HepG2 (cell line): Measurements from ENCODE around the gene RRP12. TPM values are rescaled to one million over a fixed set of nuclear protein-coding genes. Genes with fewer than 3 reads are reported as not detected.

Experiments used
- EP300 ChIP-seq, 3 experiments: sonication (generic) in 1 of 3; formaldehyde crosslinking in 1 of 3; IDR thresholded peaks; 2 replicates each; pipeline versions ENCODE4 v1.5.1 to v1.6.1; 2011 to 2020; ENCODE audit warnings: low read depth in 2 of 3, low read length in 2 of 3, borderline replicate concordance in 1 of 3, improper control_type of control experiment in 1 of 3, mild to moderate bottlenecking in 1 of 3, missing genetic modification reagents in 1 of 3, moderate library complexity in 1 of 3
- HDAC6 ChIP-seq: fragments of 200-600 bp; sonication (generic); IDR thresholded peaks from 2 replicates; pipeline ENCODE4 v1.7.0; 2017; ENCODE audit warnings: mild to moderate bottlenecking, antibody characterized with exemption, low read length, low read depth
- KAT2B ChIP-seq: fragments of 150-350 bp; IDR thresholded peaks from 2 replicates; pipeline ENCODE4 v1.6.1; 2014; ENCODE audit warnings: low read depth, low read length, borderline replicate concordance
- KDM1A ChIP-seq: IDR thresholded peaks from 2 replicates; pipeline ENCODE4 v1.6.1; 2016; ENCODE audit warnings: missing compliant biosample characterization
- KDM2A ChIP-seq: sonication (generic); formaldehyde crosslinking; IDR thresholded peaks from 2 replicates; pipeline ENCODE4 v1.4.0; 2020; ENCODE audit warnings: low read depth, missing genetic modification reagents, borderline replicate concordance
- MAFF ChIP-seq: IDR thresholded peaks from 2 replicates; pipeline ENCODE4 v1.6.1; 2011; ENCODE audit warnings: low read depth, low read length, improper control_type of control experiment
- MXI1 ChIP-seq: IDR thresholded peaks from 3 replicates; pipeline ENCODE4 v1.6.1; 2012; ENCODE audit warnings: low read depth, low read length, inconsistent platforms, borderline replicate concordance
- NCOA2 ChIP-seq: sonication (generic); formaldehyde crosslinking; IDR thresholded peaks from 2 replicates; pipeline ENCODE4 v1.8.0; 2022; ENCODE audit warnings: inconsistent platforms
- TARDBP ChIP-seq: sonication (generic); formaldehyde crosslinking; IDR thresholded peaks from 2 replicates; pipeline ENCODE4 v1.8.0; 2022; ENCODE audit warnings: mild to moderate bottlenecking, missing genetic modification reagents
- ZBTB25 ChIP-seq: IDR thresholded peaks from 2 replicates; pipeline ENCODE4 v1.6.1; 2018; ENCODE audit warnings: missing genetic modification reagents
- ZBTB7B ChIP-seq: sonication (generic); formaldehyde crosslinking; IDR thresholded peaks from 2 replicates; pipeline ENCODE4 v1.4.0; 2020; ENCODE audit warnings: missing genetic modification reagents
- ZEB1 ChIP-seq: IDR thresholded peaks from 2 replicates; pipeline ENCODE4 v1.6.1; 2012; ENCODE audit warnings: mild to moderate bottlenecking, low read depth, inconsistent platforms; ENCODE audit not compliant: insufficient replicate concordance
- ZFY ChIP-seq: sonication (generic); formaldehyde crosslinking; IDR thresholded peaks from 2 replicates; pipeline ENCODE4 v1.4.0; 2020; ENCODE audit warnings: missing genetic modification reagents
- ZMYM3 ChIP-seq: sonication (generic); formaldehyde crosslinking; IDR thresholded peaks from 2 replicates; pipeline ENCODE4 v1.5.1; 2020; ENCODE audit warnings: mild to moderate bottlenecking, missing genetic modification reagents
- ZNF124 ChIP-seq: sonication (generic); formaldehyde crosslinking; IDR thresholded peaks from 2 replicates; pipeline ENCODE4 v1.4.0; 2020; ENCODE audit warnings: missing genetic modification reagents
- ZNF253 ChIP-seq: sonication (generic); formaldehyde crosslinking; IDR thresholded peaks from 2 replicates; pipeline ENCODE4 v1.8.0; 2022; ENCODE audit warnings: mild to moderate bottlenecking, missing genetic modification reagents, borderline replicate concordance
- ZNF547 ChIP-seq: sonication (generic); formaldehyde crosslinking; IDR thresholded peaks from 2 replicates; pipeline ENCODE4 v1.5.1; 2020; ENCODE audit warnings: mild to moderate bottlenecking, missing genetic modification reagents
- ZNF713 ChIP-seq: sonication (generic); formaldehyde crosslinking; IDR thresholded peaks from 2 replicates; pipeline ENCODE4 v1.4.0; 2020; ENCODE audit warnings: mild to moderate bottlenecking, missing genetic modification reagents
- ZNF770 ChIP-seq: sonication (generic); formaldehyde crosslinking; IDR thresholded peaks from 2 replicates; pipeline ENCODE4 v1.5.0; 2020; ENCODE audit warnings: mild to moderate bottlenecking, missing genetic modification reagents
- ZNF772 ChIP-seq: sonication (generic); formaldehyde crosslinking; IDR thresholded peaks from 2 replicates; pipeline ENCODE4 v1.5.0; 2020; ENCODE audit warnings: mild to moderate bottlenecking, missing genetic modification reagents
- ZNF777 ChIP-seq: sonication (generic); formaldehyde crosslinking; IDR thresholded peaks from 2 replicates; pipeline ENCODE4 v1.4.0; 2020; ENCODE audit warnings: missing genetic modification reagents
- ZNF792 ChIP-seq: IDR thresholded peaks from 2 replicates; pipeline ENCODE4 v1.6.1; 2016
- polyA plus RNA-seq, 8 experiments: library from polyadenylated mRNA; depleted of rRNA in 3 of 8; stranded (reverse) in 7 of 8; unstranded in 1 of 8; fragments of >200 nt; fragmentation: Illumina TruSeq in 4 of 8; extraction: Trizol in 4 of 8; gene quantifications; 2 replicates each; pipeline versions ENCODE4 v1.2.1 to v1.2.3, GENCODE V29; 2011 to 2016; ENCODE audit warnings: low read depth in 4 of 8, missing spikeins in 1 of 8, mixed read lengths in 1 of 8; ENCODE audit not compliant: insufficient read depth in 1 of 8
- total RNA-seq, 5 experiments: library from RNA; depleted of rRNA; stranded (reverse); fragments of >200 nt; fragmentation: Illumina TruSeq; extraction: Trizol; gene quantifications; 2 replicates each; pipeline ENCODE4 v1.2.3, GENCODE V29; 2016; ENCODE audit warnings: low read depth in 1 of 5
- TF ChIP-seq, protein P1 (sequence below): sonication (generic); formaldehyde crosslinking; IDR thresholded peaks from 2 replicates; pipeline ENCODE4 v1.5.0; 2020; ENCODE audit warnings: missing genetic modification reagents, mild to moderate bottlenecking, borderline replicate concordance
- TF ChIP-seq, protein P2 (sequence below): IDR thresholded peaks from 2 replicates; pipeline ENCODE4 v1.6.1; 2016

RRP12 gene
- total and polyA plus RNA-seq, 2 of the 13 experiments (the other 11 are each of a cell fraction or from before 2014, with no cell fraction given) = 13.2 to 39.4 TPM

GRCh38 chr10:97327348-97328294 lies 73.5 kb downstream of the RRP12 start (continued):
- TF ChIP-seq, protein P1, sequence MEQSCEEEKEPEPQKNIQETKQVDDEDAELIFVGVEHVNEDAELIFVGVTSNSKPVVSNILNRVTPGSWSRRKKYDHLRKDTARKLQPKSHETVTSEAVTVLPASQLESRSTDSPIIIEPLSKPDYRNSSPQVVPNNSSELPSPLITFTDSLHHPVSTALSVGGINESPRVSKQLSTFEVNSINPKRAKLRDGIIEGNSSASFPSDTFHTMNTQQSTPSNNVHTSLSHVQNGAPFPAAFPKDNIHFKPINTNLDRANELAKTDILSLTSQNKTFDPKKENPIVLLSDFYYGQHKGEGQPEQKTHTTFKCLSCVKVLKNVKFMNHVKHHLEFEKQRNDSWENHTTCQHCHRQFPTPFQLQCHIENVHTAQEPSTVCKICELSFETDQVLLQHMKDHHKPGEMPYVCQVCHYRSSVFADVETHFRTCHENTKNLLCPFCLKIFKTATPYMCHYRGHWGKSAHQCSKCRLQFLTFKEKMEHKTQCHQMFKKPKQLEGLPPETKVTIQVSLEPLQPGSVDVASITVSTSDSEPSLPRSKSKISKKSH (CRISPR knock-in tag) = no peak
- peak; percentile 67; the same call in 1 of the 2 replicates for TF ChIP-seq ZBTB7B (CRISPR knock-in tag)
- 0 out of 2 replicates have a peak, but pooled peaks have one; percentile 16 for TF ChIP-seq ZNF770 (CRISPR knock-in tag)
- TF ChIP-seq EP300 (IDR thresholded peaks at IDR 0.05; ENCODE audit: low read depth in 2 of 2, low read length in 2 of 2) = peak; percentile 84 to 96
- peak; percentile 78; the same call in 1 of the 2 replicates for TF ChIP-seq EP300 (CRISPR knock-in tag; IDR thresholded peaks at IDR 0.05; ENCODE audit: borderline replicate concordance)
- no peak for TF ChIP-seq ZNF772 (CRISPR knock-in tag)
- TF ChIP-seq KDM2A (CRISPR knock-in tag) = 0 out of 2 replicates have a peak, but pooled peaks have one; percentile 18
- TF ChIP-seq HDAC6 = no peak
- peak; percentile 70; the same call in 1 of the 2 replicates for TF ChIP-seq ZNF792 (CRISPR knock-in tag)
- TF ChIP-seq NCOA2 = peak; percentile 94
- TF ChIP-seq ZMYM3 = peak; percentile 82; the same call in 1 of the 2 replicates
- TF ChIP-seq MXI1 = peak; percentile 18; the same call in 1 of the 3 replicates
- TF ChIP-seq MAFF = 0 out of 2 replicates have a peak, but pooled peaks have one; percentile 11
- 0 out of 2 replicates have a peak, but pooled peaks have one; percentile 80 for TF ChIP-seq KDM1A (CRISPR knock-in tag)
- peak; percentile 89 for TF ChIP-seq ZBTB25 (CRISPR knock-in tag)
- TF ChIP-seq ZEB1 = peak; percentile 89
- peak; percentile 31; the same call in 1 of the 2 replicates for TF ChIP-seq ZNF124 (CRISPR knock-in tag)
- TF ChIP-seq ZNF777 (CRISPR knock-in tag) = 0 out of 2 replicates have a peak, but pooled peaks have one; percentile 43
- 0 out of 2 replicates have a peak, but pooled peaks have one; percentile 36 for TF ChIP-seq ZNF547 (CRISPR knock-in tag)
- TF ChIP-seq, protein P2, sequence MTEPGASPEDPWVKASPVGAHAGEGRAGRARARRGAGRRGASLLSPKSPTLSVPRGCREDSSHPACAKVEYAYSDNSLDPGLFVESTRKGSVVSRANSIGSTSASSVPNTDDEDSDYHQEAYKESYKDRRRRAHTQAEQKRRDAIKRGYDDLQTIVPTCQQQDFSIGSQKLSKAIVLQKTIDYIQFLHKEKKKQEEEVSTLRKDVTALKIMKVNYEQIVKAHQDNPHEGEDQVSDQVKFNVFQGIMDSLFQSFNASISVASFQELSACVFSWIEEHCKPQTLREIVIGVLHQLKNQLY (CRISPR knock-in tag) = peak; percentile 68; the same call in 1 of the 2 replicates
- no peak for TF ChIP-seq ZNF713
- no peak for TF ChIP-seq ZNF253 (CRISPR knock-in tag)
- TF ChIP-seq ZFY (CRISPR knock-in tag) = peak; percentile 62
- no peak for TF ChIP-seq KAT2B
- peak; percentile 72; the same call in 1 of the 2 replicates for TF ChIP-seq TARDBP (CRISPR knock-in tag)
